ENCODE data around the gene UBLCP1.
A peak's percentile ranks its signal among the peaks of the same experiment; 100 is the strongest.
"Not testable (repeated sequence)": the region's sequence is repeated elsewhere in the genome, so short reads cannot be mapped to it uniquely, and the experiment has no call there.

UBLCP1 gene

DNA sequence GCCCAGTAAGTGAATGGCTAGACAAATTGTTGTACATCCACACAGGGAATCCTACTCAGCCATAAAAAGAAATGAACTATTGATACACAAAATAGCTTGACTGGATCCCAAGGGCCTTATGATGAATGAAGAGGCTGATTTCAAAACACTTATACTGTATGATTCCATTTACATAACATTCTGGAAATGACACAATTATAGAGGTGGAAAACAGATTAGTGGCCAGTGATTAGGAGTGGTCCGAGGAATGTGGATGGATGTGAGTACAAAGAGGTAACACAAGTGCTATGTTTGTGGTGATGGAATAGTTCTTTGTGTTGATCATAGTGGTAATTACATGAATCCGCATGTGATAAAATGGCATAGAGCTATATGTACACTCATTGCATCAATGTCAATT is 4.7 kb upstream of the UBLCP1 start:
- no peak for TF ChIP-seq ZNF747 (tag by site-specific recombination; IDR thresholded peaks at IDR 0.05)
- no peak for TF ChIP-seq SETDB1 (IDR thresholded peaks at IDR 0.05; ENCODE audit: insufficient read length, low read length)
- TF ChIP-seq ZNF76 (tag by site-specific recombination; IDR thresholded peaks at IDR 0.05; ENCODE audit: borderline replicate concordance, low read depth), result no peak
- TF ChIP-seq FEZF1 (tag by site-specific recombination; IDR thresholded peaks at IDR 0.05), result no peak
- no peak for TF ChIP-seq ZNF398 (tag by site-specific recombination; IDR thresholded peaks at IDR 0.05)
- TF ChIP-seq ZNF404 (tag by site-specific recombination; IDR thresholded peaks at IDR 0.05), result no peak
- TF ChIP-seq, protein P1, sequence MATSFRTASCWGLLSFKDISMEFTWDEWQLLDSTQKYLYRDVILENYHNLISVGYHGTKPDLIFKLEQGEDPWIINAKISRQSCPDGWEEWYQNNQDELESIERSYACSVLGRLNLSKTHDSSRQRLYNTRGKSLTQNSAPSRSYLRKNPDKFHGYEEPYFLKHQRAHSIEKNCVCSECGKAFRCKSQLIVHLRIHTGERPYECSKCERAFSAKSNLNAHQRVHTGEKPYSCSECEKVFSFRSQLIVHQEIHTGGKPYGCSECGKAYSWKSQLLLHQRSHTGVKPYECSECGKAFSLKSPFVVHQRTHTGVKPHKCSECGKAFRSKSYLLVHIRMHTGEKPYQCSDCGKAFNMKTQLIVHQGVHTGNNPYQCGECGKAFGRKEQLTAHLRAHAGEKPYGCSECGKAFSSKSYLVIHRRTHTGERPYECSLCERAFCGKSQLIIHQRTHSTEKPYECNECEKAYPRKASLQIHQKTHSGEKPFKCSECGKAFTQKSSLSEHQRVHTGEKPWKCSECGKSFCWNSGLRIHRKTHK (tag by site-specific recombination; IDR thresholded peaks at IDR 0.05), result no peak
- no peak for TF ChIP-seq ZNF654 (tag by site-specific recombination; IDR thresholded peaks at IDR 0.05; ENCODE audit: low read depth)
- TF ChIP-seq ZNF16 (tag by site-specific recombination; IDR thresholded peaks at IDR 0.05; ENCODE audit: low read depth), result no peak
- TF ChIP-seq ZNF777 (tag by site-specific recombination; IDR thresholded peaks at IDR 0.05; ENCODE audit: borderline replicate concordance), result no peak
- no peak for TF ChIP-seq SP2 (tag by site-specific recombination; IDR thresholded peaks at IDR 0.05)
- ChIA-PET CTCF (interaction anchor here (0.6 kb wide), 1 partner anchor 27 kb away, joined by 3 read pairs; no protein-coding TSS in a partner anchor), POLR2A (no interaction called here)
- Histone ChIP-seq H3K4me3 (ENCODE audit: low read depth, low read length) (no peak overlapping the region), H3K4me1 (ENCODE audit: control insufficient read depth, insufficient read depth, low read length) (no peaks in the 10 kb centered on the region), H3K36me3 (ENCODE audit: control insufficient read depth in 2 of 2, insufficient read depth in 1 of 2, low read length in 2 of 2) (no peaks in the 10 kb centered on the region), H3K9me3 (ENCODE audit: control insufficient read depth, insufficient read depth, low read depth, low read length) (no peaks in the 10 kb centered on the region), H3K27ac (ENCODE audit: extremely low read depth, low read depth, low read length) (no peak overlapping the region)

DNA sequence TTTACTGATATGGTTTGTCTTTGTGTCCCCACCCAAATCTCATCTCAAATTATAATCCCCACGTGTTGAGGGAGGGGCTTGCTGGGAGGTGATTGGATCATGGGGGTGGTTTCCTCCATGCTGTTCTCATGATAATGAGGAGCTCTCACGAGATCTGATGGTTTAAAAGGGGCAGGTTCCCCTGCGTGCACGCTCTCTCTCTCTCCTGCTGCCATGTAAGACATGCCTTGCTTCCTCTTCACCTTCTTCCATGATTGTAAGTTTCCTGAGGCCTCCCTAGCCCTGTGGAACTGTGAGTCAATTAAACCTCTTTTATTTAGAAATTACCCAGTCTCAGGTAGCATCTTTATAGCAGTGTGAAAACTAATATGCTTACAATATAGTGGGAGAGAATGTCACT is 2.9 kb upstream of the UBLCP1 start:
- CTCF ChIA-PET; H3K9me3 ChIP-seq (ENCODE audit: control insufficient read depth, insufficient read depth, low read depth, low read length); H3K36me3 ChIP-seq (ENCODE audit: control insufficient read depth in 2 of 2, insufficient read depth in 1 of 2, low read length in 2 of 2); H3K4me3 ChIP-seq (ENCODE audit: low read depth, low read length); POLR2A ChIA-PET; H3K4me1 ChIP-seq (ENCODE audit: control insufficient read depth, insufficient read depth, low read length); H3K27ac ChIP-seq (ENCODE audit: extremely low read depth, low read depth, low read length): not testable (repeated sequence)

GRCh38 chr5:159262472-159262858 is 625 bp upstream of the UBLCP1 start:
- Histone ChIP-seq H3K9me3 (ENCODE audit: control insufficient read depth, insufficient read depth, low read depth, low read length) (no peaks in the 10 kb centered on the region), H3K27ac (ENCODE audit: extremely low read depth, low read depth, low read length) (peak overlapping the region; percentile 80), H3K4me1 (ENCODE audit: control insufficient read depth, insufficient read depth, low read length) (no peaks in the 10 kb centered on the region), H3K36me3 (ENCODE audit: control insufficient read depth in 2 of 2, insufficient read depth in 1 of 2, low read length in 2 of 2) (peaks cover 0 to 7% of the 10 kb centered on the region in 2 experiments; a peak in 1 of 3 replicates), H3K4me3 (ENCODE audit: low read depth, low read length) (peak overlapping the region; percentile 86)
- peak; percentile 43; the same call in 1 of the 2 replicates for TF ChIP-seq ZNF76 (tag by site-specific recombination; IDR thresholded peaks at IDR 0.05; ENCODE audit: borderline replicate concordance, low read depth)
- no peak for TF ChIP-seq ZBTB49 (tag by site-specific recombination; IDR thresholded peaks at IDR 0.05; ENCODE audit: low read depth)
- TF ChIP-seq, protein P2, sequence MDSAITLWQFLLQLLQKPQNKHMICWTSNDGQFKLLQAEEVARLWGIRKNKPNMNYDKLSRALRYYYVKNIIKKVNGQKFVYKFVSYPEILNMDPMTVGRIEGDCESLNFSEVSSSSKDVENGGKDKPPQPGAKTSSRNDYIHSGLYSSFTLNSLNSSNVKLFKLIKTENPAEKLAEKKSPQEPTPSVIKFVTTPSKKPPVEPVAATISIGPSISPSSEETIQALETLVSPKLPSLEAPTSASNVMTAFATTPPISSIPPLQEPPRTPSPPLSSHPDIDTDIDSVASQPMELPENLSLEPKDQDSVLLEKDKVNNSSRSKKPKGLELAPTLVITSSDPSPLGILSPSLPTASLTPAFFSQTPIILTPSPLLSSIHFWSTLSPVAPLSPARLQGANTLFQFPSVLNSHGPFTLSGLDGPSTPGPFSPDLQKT (IDR thresholded peaks at IDR 0.05; ENCODE audit: borderline replicate concordance, low read depth, low read length), result no peak
- TF ChIP-seq ZFP37 (tag by site-specific recombination; IDR thresholded peaks at IDR 0.05), result 0 out of 2 replicates have a peak, but pooled peaks have one; percentile 8
- TF ChIP-seq ZSCAN18 (tag by site-specific recombination; IDR thresholded peaks at IDR 0.05), result no peak
- TF ChIP-seq ZNF837 (tag by site-specific recombination; IDR thresholded peaks at IDR 0.05), result no peak
- TF ChIP-seq ZNF530 (tag by site-specific recombination; IDR thresholded peaks at IDR 0.05; ENCODE audit: low read depth), result no peak
- CTCF ChIA-PET, result no interaction called here
- POLR2A ChIA-PET, result interaction anchor here (0.6 to 1.3 kb wide), 3 partner anchors 52 to 58 kb away, joined by 5 to 6 read pairs (median 5); no protein-coding TSS in a partner anchor
